Measurements from ENCODE around the gene OR9Q1.

GRCh38 chr11:58061813-58062212, 38.1 kb downstream of the OR9Q1 start:
- TF ChIP-seq CTCF (IDR thresholded peaks at IDR 0.05) (no peak), EP300 (IDR thresholded peaks at IDR 0.05) (no peak)
